PC-9 (cell line): ENCODE results near the gene SORBS1. TPM values are rescaled to one million over a fixed set of nuclear protein-coding genes. Genes with fewer than 3 reads are reported as not detected.

ENCODE experiments used
- BruUV-seq: library from RNA; stranded (reverse); fragments of 400-500 nt; replicated peaks from 2 replicates; lab custom pipeline; 2021; lab: Mats Ljungman, UMichigan
- CTCF ChIA-PET: fragments of 300-600 bp; sonication (Branson Sonifier 250); formaldehyde crosslinking; loops from one replicate; lab custom pipeline; 2022; ENCODE audit warnings: antibody characterized with exemption; lab: Charles Lee
- POLR2A ChIA-PET: fragments of 300-600 bp; sonication (Branson Sonifier 250); formaldehyde crosslinking; loops from one replicate; lab custom pipeline; 2022; ENCODE audit warnings: antibody characterized with exemption; ENCODE audit not compliant: unreplicated experiment; lab: Charles Lee
- DNase-seq, 2 experiments: peaks; one replicate each; pipeline versions ENCODE4 v3.0.0 to v3.0.0-alpha.2; 2015 to 2022; ENCODE audit warnings: mixed read lengths in 1 of 2
- H2AFZ ChIP-seq: fragments of 200-600 bp; sonication (generic); 2 replicates; pipeline ENCODE4 v1.8.1; 2017; ENCODE audit warnings: antibody characterized with exemption
- H3F3A ChIP-seq: fragments of 200-600 bp; sonication (generic); 2 replicates; pipeline ENCODE4 v1.8.1; 2017; ENCODE audit warnings: antibody characterized with exemption, mild to moderate bottlenecking, low read depth; ENCODE audit not compliant: insufficient read depth
- H3K27ac ChIP-seq: fragments of 200-600 bp; sonication (generic); 2 replicates; pipeline ENCODE4 v1.6.1; 2016; ENCODE audit warnings: mixed run types
- H3K27me3 ChIP-seq: fragments of 200-600 bp; sonication (generic); 2 replicates; pipeline ENCODE4 v1.6.1; 2016; ENCODE audit warnings: low read depth, mixed run types; ENCODE audit not compliant: insufficient read depth
- H3K36me3 ChIP-seq: fragments of 200-600 bp; sonication (generic); 2 replicates; pipeline ENCODE4 v1.6.1; 2016; ENCODE audit warnings: low read depth, mixed run types
- H3K4me1 ChIP-seq: fragments of 200-600 bp; sonication (generic); replicated peaks from 2 replicates; pipeline ENCODE4 v1.6.1; 2016; ENCODE audit warnings: mixed run types; ENCODE audit not compliant: insufficient read depth
- H3K4me2 ChIP-seq: fragments of 200-600 bp; sonication (generic); 2 replicates; pipeline ENCODE4 v1.6.1; 2017; ENCODE audit warnings: mixed run types
- H3K4me3 ChIP-seq: fragments of 200-600 bp; sonication (generic); 2 replicates; pipeline ENCODE4 v1.6.1; 2016; ENCODE audit warnings: mixed run types
- H3K79me2 ChIP-seq: fragments of 200-600 bp; sonication (generic); 2 replicates; pipeline ENCODE4 v1.6.1; 2017; ENCODE audit warnings: low read depth, mixed run types
- H3K9me2 ChIP-seq: fragments of 200-600 bp; sonication (generic); 2 replicates; pipeline ENCODE4 v1.8.1; 2017; ENCODE audit warnings: mild to moderate bottlenecking; ENCODE audit not compliant: insufficient read depth
- H3K9me3 ChIP-seq: fragments of 200-600 bp; sonication (generic); 2 replicates; pipeline ENCODE4 v1.8.1; 2016; ENCODE audit warnings: low read depth; ENCODE audit not compliant: insufficient read depth
- H4K20me1 ChIP-seq: fragments of 200-600 bp; sonication (generic); 2 replicates; pipeline ENCODE4 v1.8.1; 2017; ENCODE audit not compliant: insufficient read depth
- CTCF ChIP-seq: fragments of 200-600 bp; sonication (generic); conservative IDR thresholded peaks from 2 replicates; pipeline ENCODE4 v1.6.1; 2017; ENCODE audit warnings: mixed run types, antibody characterized with exemption, mild to moderate bottlenecking, moderate library complexity
- EZH2 ChIP-seq: fragments of 200-600 bp; sonication (generic); IDR thresholded peaks from 2 replicates; pipeline ENCODE4 v1.8.0; 2017; ENCODE audit warnings: antibody characterized with exemption, low read depth
- intact Hi-C: fragments of 100-400 bp; cut with micrococcal nuclease; formaldehyde crosslinking; loops from one replicate; pipeline ENCODE4 v1.10.0; 2022; ENCODE audit not compliant: unreplicated experiment
- total RNA-seq: library from RNA; stranded (reverse); gene quantifications from 2 replicates; pipeline ENCODE4 v1.2.3, GENCODE V29; 2021

SORBS1 gene
- total RNA-seq, 1 experiment from 2014 or later = 5.0 TPM

- BruUV-seq = no TSS peak
- no peak for TF ChIP-seq EZH2
- no peak for TF ChIP-seq CTCF
- ChIA-PET POLR2A (no interaction called here), CTCF (no interaction called here)
- no peak for DNase-seq
- Histone ChIP-seq H3K36me3 (no peaks in the 10 kb centered on the region), H3K4me3 (no peak overlapping the region), H3K4me1 (peaks cover 38% of the 10 kb centered on the region), H3K9me3 (no peaks in the 10 kb centered on the region), H4K20me1 (no peaks in the 10 kb centered on the region), H3K9me2 (no peaks in the 10 kb centered on the region), H3K4me2 (no peak overlapping the region), H3K27me3 (no peaks in the 10 kb centered on the region), H3K27ac (0 out of 2 replicates have a peak overlapping the region, but pooled peaks have one; percentile 50), H3K79me2 (no peaks in the 10 kb centered on the region), H3F3A (peaks cover 10% of the 10 kb centered on the region), H2AFZ (no peak overlapping the region)
- intact Hi-C loops = no loop called here
These were observed 172.0 kb downstream of the SORBS1 start for GRCh38 chr10:95389176-95389575.

- no peaks in the 10 kb centered on the region for H4K20me1 ChIP-seq
- no peaks in the 10 kb centered on the region for H3K79me2 ChIP-seq
- H3K27ac ChIP-seq = peak overlapping the region; percentile 50
- CTCF ChIA-PET = no interaction called here
- H3K9me3 ChIP-seq = no peaks in the 10 kb centered on the region
- no peaks in the 10 kb centered on the region for H3K36me3 ChIP-seq
- peaks cover 33% of the 10 kb centered on the region for H3K4me1 ChIP-seq
- H3K9me2 ChIP-seq = no peaks in the 10 kb centered on the region
- peak in 1 of 2 experiments; percentile 72 for DNase-seq
- TF ChIP-seq EZH2 = no peak
- no peak for TF ChIP-seq CTCF
- intact Hi-C loops = no loop called here
- no peaks in the 10 kb centered on the region for H3K27me3 ChIP-seq
- H3K4me2 ChIP-seq = peak overlapping the region; percentile 42
- H2AFZ ChIP-seq = no peak overlapping the region
- BruUV-seq = no TSS peak
- H3K4me3 ChIP-seq = no peak overlapping the region
- POLR2A ChIA-PET = no interaction called here
- peaks cover 3% of the 10 kb centered on the region; the same call in 1 of the 2 replicates for H3F3A ChIP-seq
These were observed 172.6 kb downstream of the SORBS1 start for GRCh38 chr10:95388539-95388938.

GRCh38 chr10:95388109-95388471 is 173.1 kb downstream of the SORBS1 start:
- Histone ChIP-seq H3K4me3 (no peak overlapping the region), H3F3A (no peaks in the 10 kb centered on the region), H3K4me1 (peaks cover 29% of the 10 kb centered on the region), H4K20me1 (no peaks in the 10 kb centered on the region), H3K9me2 (no peaks in the 10 kb centered on the region), H3K27ac (peak overlapping the region; percentile 50), H3K4me2 (peak overlapping the region; percentile 42), H3K36me3 (no peaks in the 10 kb centered on the region), H3K27me3 (no peaks in the 10 kb centered on the region), H2AFZ (no peak overlapping the region), H3K9me3 (no peaks in the 10 kb centered on the region), H3K79me2 (no peaks in the 10 kb centered on the region)
- ChIA-PET CTCF (no interaction called here), POLR2A (no interaction called here)
- intact Hi-C loops = no loop called here
- TF ChIP-seq CTCF (no peak), EZH2 (no peak)
- DNase-seq = no peak
- BruUV-seq = no TSS peak
